HG03571 (cell line): ENCODE data around the gene AACS.
"Not testable (repeated sequence)": the region's sequence is repeated elsewhere in the genome, so short reads cannot be mapped to it uniquely, and the experiment has no call there.

Experiments used
- ATAC-seq: cut with Tn5 transposase; IDR thresholded peaks from one replicate; pipeline ENCODE4 v1.9.1; 2021; ENCODE audit not compliant: unreplicated experiment

The AACS gene

GRCh38 chr12:125090437-125090836 is 25.2 kb downstream of the AACS start:
- ATAC-seq: no peak

DNA sequence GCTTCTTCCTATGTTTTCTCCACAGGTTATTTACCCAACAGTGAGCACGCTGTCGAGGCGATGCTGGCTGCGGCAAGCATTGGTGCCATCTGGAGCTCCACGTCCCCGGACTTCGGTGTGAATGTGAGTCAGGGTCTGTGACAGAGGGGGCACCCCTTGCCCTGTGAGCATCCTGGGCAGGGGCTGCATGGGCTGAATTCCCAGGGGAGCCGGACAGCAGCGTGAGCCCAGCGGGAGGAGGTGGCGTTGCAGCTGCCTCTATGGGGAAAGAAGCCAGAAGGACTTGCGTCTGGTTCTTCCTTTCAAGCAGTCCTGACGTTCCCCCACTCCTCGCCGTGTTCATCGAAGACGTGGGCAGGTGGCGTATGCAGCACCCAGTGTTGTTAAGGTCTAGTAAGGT is 26.2 kb downstream of the AACS start:
- no peak for ATAC-seq

- ATAC-seq: no peak
Observed at GRCh38 chr12:125092108-125092871, 27.1 kb downstream of the AACS start.

- no peak for ATAC-seq
Observed at GRCh38 chr12:125092872-125093680, 27.8 kb downstream of the AACS start.

- no peak for ATAC-seq
Observed at GRCh38 chr12:125093681-125094330, 28.6 kb downstream of the AACS start.

DNA sequence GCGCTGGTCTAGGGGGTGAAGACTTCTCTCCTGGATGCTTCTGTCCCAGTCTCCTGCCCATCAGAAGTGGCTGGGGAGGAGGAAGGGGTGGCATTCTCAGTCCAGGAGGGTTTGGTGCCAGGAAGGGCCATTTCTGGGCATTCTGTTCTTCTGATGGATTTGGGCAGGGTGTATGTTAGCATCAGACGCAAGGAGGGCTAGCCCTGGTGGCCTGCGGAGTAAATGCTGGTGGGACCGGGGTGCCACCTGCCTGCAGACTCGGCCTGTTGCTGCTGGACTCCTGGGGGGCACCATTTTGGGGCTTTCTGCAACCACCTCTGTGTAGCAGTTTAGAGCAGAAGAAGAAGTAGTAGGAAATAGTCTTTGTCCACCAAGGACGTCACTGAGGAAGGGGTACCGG is 31.7 kb downstream of the AACS start:
- ATAC-seq: no peak

- ATAC-seq: no peak
Observed at GRCh38 chr12:125097427-125097826, 32.2 kb downstream of the AACS start.

- no peak for ATAC-seq
Observed at GRCh38 chr12:125098676-125099408, 33.6 kb downstream of the AACS start.

DNA sequence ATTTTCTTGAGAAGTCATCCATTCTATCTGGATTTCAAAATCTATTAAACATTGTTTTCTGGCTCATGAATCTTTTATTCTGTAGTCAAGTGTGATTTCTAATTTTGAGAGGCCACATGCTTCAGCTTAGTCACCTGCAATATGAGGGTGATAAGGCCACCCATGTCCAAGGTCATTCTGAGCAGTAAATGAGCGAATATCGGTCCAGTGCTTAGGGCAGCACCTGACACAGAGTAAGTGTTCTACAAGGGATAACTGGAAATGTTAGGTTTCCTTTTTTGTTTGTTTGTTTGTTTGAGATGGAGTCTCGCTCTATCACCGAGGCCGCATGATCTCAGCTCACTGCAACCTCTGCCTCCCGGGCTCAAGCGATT is 34.2 kb downstream of the AACS start:
- no peak for ATAC-seq

- no peak for ATAC-seq
Observed at GRCh38 chr12:125100551-125101434, 35.6 kb downstream of the AACS start.

DNA sequence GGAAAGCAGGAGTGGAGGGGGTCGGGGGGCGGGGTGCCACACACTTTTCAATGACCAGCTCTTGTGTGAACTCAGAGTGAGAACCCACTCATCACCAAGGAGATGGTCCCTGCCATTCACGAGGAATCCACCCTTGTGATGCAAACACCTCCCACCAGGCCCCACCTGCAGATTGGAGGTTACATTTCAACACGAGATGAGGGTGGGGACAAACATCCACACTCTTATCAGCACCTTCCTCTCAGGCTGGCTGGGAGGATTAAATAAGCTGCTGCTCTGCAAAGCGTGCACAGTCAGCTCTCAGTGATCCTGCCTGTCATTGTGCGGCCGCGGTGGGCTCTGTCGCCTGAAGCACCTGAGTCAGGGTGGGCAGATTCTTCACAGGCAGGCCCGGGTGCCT is 39.7 kb downstream of the AACS start:
- no peak for ATAC-seq

- no peak for ATAC-seq
Observed at GRCh38 chr12:125105600-125105999, 40.4 kb downstream of the AACS start.

DNA sequence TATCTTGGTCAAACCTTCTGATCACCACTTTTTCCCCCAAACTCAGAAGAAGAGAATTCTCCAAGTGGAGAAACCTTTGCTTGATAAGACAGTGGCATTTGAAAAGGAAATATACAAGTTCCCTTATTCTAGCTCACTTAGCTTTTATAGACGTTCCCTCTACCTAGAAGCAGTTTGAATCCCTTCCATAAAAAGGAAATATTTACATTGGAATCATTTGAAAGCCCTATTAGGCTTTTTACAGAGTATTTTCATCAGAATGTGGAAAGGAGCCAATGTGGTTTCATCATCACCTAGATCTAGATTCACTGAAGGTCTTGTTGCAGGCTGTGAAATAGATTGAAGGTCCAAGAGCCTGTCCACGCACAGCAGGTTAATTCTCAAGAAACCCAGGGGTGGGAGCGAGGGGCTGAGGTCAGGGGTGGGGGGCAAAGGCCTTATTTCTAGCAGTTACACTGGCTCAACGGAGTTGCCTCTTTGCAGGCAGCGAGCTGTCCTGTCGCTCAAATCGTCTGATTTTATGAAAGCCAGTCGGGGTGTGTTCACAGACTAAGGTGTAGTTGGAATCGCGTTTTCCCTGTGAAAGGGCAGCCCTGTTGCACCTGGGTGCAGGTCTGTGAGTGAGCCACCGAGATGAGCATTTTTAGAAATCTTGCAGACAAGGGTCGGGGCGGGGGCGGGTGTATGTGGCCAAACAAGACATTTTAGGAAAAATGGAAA is 45.6 kb downstream of the AACS start:
- no peak for ATAC-seq

GRCh38 chr12:125111403-125111802 is 46.2 kb downstream of the AACS start:
- no peak for ATAC-seq

DNA sequence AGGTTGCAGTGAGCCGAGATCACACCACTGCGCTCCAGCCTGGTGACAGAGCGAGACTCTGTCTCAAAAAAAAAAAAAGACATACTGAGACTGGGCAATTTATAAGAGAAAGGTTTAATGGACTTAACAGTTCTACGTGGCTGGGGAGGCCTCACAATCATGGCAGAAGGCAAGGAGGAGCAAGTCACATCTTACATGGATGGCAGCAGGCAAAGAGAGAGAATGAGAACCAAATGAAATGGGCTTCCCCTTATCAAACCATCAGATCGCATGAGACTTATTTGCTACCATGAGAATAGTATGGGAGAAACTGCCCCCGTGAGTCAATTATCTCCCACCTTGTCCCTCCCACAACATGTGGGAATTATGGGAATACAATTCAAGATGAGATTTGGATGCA is 47.4 kb downstream of the AACS start:
- not testable (repeated sequence) for ATAC-seq

GRCh38 chr12:125113263-125113662 is 48.0 kb downstream of the AACS start:
- no peak for ATAC-seq

- ATAC-seq: no peak
Observed at GRCh38 chr12:125113789-125114188, 48.6 kb downstream of the AACS start.

- ATAC-seq: no peak
Observed at GRCh38 chr12:125114365-125115141, 49.3 kb downstream of the AACS start.

GRCh38 chr12:125120566-125120965 is 55.3 kb downstream of the AACS start:
- ATAC-seq: no peak
